Femur (tissue), 1 donor: Measurements from ENCODE around the gene USP6NL.

Experiments
- DNase-seq: peaks from one replicate; pipeline ENCODE4 v3.0.0-alpha.2; 2017

USP6NL gene

DNA sequence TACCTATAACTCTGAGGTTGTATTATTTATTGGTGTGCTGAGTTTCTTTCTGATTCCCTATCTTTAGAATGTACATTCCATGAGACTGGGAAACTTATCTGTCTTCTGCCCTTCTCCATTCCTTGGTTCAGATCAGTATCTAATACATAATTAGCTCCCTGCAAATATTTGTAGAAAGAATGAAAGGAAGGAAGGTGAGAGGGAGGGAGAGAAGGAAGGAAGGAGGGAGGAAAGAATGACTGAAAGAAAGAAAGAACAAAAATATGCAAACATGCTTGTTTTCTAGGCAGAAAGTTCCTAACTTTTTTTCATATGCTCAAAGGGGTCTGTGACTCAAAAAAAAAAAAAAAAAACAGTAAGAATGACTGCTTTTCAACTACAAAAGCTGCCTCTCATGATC lies 3.9 kb upstream of the USP6NL start:
- DNase-seq = no peak

DNA sequence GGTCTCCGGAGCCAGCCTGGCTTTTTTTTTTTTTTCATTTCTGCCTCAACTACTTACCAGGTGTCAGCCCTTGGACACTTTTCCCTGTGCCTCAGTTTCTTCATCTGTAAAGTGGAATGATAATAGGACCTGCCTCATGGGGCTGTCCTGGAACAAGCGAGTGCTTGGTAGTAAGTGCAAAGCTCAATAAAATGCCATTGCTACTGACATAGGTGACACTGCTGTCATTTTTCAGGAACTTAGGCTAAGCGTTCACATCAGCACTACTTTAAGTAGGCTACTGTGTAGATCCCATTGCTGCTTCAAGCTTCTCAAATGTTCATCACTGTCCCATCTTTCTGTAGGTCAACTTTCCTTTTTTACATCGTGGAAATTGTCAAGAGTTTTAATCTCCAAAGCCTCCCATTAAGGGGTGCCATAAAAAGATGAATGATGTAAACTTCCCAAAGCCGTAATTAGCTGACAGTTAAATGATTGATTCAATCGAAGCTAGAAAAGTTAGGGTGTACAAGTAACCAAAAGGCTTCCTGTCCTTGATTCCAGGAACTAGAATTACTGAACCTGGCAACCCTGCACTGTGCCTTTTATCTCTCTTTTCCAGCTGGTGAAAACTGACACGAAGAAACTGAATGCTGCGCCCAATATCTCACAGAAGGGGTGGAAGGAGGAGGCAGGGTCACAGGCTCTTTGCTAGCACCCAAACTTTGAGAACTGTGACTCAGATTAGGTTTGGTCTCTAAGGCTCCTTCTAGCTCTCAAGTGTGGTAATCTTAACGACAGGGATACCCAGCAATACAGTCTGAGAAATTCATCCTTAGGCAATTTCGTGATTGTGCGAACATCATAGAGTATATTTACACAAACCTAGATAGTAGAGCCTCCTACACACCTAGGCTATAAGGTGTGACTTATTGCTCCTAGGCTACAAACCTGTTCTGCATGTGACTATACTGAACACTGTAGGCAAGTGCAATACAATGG lies 861 bp upstream of the USP6NL start:
- peak; percentile 25 for DNase-seq

DNA sequence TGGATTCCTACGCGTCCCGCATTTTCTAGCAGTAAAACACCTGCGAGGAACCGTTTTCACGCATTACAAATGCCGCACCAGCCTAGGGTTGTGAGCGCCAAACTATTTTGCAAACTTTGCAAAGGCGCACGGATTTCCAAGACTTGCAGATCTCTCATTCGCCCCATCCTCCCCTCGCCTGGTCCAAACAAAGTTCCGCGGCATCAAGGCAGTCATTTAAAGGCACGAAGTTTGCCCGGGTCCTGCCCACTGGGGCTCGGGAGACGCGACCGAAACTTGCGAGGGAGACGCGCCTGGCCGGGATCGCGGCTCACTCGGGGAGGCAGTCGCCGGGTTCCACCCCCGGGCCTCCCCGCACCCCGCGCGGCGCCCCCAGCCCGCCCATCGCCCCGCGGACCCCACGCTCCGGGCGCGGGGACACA lies 613 bp downstream of the USP6NL start:
- DNase-seq = peak; percentile 46

DNA sequence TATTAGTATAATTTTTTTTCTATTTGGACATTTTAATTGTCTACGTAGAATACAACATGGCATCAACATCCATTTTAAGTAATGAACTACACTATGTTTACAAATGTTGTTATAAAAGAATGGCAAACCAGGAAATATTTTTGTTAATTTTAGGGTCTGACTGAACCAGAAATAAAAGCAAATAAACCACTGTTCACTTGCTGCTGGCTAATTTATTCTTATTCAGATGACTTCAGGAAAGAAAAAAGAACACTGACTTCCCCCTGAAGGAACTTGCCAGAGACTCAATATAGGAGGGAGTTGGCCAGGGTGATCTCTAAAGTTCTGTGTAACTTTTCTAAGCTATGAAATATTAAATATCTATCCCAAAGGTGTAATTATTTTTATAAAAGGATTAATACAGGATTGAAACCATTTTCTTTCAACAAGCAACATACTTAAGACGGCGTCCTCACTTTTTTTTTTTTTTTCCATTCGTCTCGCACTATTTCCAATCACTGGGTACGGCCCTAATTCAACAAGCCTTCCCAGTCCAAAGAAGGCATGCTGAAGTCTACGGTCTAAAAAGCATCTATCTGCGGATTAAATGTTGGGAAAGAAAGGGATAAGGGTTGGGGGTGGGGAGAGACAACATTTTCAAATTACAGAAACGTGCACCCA lies 1.2 kb downstream of the USP6NL start:
- no peak for DNase-seq

DNA sequence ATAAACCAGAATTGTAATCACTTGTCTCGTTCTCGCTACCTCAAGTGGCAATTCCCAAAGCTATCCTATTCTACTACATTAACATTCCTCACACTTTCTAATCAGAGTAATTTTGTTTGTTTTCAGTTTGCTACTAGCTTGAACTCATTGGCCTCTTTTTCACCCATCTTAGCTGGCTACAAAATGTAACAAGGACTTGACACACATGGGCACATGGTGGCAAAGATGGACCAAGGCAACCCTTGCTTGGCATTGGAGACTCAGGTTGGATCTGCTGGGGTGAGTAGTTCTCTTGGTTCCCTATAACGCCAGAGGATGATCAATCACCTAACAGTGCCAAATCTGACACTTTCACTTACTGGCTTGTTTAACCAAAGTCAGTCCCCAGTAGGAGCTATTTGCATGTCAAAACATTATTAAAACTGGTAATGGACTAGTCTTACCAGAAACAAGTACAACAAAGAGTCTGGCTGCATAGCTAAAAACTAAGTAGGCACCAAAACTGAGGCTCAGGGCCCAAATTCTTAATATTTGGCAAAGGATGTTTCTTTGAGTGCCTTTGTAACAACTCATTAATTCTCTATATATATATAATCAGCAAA lies 1.9 kb downstream of the USP6NL start:
- DNase-seq = no peak

DNA sequence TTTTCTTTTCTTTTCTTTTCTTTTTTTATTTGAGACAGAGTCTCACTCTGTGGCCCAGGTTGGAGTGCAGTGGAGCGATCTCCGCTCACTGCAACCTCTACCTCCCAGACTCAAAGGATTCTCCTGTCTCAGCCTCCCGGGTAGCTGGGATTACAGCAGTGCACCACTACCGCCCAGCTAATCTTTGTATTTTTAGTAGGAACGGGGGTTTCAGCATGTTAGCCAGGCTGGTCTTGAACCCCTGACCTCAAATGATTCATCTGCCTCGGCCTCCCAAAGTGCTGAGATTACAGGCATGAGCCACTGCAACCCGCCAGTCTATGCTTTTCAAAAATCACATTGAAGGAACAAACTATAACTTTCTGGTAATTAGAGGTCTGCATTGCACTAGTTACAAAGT lies 2.4 kb downstream of the USP6NL start:
- DNase-seq = no peak

DNA sequence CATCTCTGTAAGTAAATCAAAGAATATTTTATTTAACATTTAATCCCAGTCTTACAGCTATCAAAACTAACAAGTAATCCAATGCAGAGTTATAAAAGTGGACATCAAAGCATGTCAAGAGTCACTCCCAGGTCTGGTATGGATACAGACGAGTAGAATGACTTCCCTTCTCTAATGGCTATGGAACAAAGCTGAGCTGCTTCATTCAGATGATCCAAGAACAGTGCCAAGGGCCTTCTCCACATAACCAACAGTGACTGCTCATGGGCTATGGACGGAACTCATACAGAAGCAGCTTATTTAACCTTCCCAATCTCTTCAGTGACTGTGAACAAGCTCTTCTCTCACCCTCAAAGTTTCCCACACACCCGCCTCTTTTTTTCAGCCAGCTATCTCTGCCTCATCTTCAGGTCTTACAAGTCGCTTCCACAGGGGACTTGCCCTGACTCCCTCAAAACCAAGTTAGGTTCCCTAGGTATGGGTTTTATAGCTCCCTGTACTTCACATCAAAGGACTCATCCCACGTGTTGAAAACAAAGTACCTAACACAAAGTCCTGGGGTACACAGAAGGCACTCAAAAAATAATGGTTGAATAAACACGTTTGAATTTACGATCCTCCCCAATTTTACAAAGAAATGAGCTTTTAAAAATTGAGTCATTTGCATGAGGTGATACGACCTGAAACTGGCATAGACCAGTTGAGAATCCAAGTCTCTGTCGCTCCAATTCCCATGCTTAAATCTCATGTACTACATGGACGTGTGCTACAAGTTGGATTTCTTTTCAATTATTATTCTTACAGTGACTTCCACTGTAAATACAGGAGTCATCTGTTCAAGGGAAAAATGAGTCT lies 3.1 kb downstream of the USP6NL start:
- no peak for DNase-seq

DNA sequence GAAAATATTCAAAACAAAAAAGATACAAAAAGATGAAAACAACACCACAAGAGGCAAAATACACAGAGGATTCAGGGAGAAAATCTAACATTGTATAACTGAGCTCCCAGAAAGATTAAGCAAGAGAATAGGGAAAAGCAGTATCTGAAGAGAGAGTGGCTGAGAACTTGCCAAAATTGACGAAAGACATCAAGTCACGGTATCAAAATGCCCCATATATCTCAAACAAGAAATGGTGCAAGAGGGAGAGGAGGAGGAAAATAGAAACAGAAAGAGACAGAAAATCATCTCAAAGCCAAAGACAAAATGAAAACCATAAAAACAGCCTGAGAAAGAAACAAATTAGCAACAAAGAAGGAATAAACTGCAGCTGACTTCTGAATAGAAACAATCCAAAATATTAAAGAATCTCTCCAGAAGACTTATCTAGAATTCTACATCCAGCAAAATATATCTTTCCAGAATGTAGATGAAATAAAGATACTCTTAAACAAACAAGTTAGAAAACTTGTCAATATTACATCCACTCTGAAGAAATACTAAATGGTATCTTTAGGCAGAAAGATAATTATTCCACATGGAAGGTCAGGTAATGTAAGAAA lies 5.5 kb downstream of the USP6NL start:
- DNase-seq = no peak

DNA sequence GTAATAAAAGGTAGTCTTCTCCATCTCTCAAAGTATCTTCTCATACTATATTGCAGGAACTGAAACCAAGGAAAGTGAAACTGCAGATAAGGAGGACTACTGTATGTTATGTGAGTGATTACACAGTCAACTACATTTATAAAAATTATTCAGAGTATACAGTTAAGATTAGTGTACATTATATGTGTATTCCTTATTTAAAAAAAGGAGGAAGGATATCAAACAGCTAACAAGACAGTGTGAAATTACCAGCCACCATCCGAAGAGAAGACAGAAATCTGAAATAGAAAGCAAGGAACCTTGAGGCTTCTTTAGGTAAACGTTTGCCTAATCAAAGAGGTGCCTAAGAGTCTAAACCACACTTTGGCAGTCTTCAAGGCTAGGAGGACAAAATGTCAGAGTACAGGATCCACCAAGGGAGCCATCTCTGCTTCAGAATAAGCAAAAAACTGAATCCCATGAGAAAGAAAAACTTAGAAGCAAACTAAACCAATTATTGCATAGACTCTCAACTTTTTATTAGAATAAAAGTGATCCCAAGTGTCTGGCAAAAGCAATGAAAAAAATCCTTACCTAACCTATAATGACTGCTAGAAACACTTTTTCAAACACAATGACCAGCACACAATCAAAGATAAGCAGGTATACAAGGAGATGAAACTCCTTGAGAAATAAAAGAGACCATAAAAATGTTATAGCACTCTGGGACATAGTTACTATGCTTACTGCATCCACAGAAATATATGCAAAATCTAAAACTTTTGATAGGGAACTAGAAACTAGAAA lies 6.4 kb downstream of the USP6NL start:
- no peak for DNase-seq

DNA sequence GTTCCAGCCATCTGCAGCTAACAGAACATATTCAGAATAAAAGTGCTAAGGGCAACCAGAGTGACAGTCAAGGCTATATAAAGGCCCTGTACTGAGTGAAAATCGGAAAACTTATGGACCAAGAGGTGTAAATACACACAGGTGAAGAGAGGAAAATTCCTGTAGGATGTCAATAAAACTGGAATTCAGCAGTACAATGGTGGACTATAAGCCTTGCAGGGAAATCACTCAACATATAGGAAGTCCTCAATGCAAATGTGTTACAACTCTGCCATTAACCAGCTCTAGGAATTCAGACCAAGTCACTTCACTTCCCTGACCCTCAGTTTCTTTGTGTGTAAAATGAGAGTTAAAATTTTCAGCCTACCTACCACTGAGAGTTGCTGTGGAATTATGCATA lies 7.7 kb downstream of the USP6NL start:
- DNase-seq = no peak

DNA sequence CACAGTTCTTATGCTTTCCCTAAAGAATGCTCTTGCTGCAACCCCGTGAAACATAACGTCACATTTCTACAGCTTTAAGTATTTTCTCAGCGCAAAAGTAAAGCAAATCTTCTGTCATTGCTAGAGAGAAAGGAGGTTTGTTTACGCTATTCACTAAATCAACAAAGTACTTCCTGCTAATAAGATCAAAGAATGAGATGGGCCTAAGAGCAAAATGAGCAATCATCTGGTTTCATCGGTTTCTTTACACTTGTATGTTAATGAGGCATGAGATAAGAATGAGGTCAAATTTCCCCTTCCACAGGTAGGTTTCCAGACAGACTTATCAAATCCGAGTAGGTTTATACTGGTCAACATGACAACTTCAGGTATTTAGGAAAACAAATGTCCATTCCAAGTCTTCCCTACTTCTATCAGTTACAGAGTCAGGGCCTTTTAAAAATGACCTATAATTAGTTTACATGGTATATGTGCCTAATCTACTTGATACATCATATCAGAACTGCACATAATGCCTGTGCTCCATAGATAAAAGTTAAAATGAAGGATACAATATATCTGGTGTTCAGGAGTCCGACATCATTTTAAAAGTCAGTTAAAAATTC lies 8.4 kb downstream of the USP6NL start:
- no peak for DNase-seq

DNA sequence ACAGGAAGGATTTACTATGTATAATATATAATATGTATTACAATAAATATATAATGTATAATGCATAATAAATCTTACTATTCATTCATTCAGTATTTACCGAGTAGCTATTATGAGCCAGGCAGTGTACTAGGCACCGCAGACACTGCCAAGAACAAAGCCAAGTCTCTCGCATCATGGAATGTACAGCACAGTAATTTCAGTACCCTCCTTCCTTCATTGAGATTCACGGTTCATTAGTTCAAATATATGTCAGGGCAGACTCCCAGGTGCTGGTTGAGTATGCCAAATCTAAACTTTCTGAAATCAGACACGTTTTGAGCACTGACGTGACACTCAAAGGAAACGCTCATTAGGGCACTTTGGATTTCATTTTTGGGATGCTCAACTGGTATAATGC lies 9.1 kb downstream of the USP6NL start:
- no peak for DNase-seq

DNA sequence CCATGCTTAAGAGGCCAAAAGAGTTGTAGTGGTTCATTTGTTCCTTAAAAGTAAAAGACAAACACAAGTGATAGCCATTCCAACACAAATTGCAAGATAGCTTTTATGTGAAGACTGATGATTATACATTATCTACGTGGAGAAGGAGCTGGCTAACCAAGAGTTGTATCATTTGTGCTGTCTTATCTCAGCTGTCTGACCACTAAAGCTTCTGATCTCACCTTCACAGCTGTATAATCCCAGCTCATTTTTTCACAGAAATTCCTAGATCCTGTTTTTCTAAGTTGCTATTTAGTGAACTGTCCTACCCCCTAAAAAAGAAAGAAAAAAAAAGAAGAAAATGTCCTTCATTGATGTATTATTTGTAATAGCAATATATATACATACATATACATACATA lies 9.8 kb downstream of the USP6NL start:
- no peak for DNase-seq

DNA sequence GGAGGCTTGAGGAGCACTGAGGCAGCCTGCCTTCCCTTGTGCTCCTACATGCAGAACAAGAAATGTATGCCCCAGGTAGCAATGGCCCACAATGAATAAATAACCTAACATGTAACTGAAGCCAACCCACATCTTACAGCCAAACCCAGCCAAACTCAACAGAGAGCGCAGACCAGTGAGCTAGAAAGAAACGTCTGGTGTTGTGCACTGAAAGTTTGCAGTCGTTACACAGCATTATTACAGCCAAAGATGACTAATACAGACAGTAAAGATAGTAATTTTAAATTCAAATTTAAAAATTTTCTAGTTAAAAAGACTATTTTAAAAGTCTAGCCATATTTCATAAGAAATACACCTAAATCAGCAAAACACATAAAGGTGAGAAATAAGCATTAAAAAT lies 11.2 kb downstream of the USP6NL start:
- DNase-seq = no peak

DNA sequence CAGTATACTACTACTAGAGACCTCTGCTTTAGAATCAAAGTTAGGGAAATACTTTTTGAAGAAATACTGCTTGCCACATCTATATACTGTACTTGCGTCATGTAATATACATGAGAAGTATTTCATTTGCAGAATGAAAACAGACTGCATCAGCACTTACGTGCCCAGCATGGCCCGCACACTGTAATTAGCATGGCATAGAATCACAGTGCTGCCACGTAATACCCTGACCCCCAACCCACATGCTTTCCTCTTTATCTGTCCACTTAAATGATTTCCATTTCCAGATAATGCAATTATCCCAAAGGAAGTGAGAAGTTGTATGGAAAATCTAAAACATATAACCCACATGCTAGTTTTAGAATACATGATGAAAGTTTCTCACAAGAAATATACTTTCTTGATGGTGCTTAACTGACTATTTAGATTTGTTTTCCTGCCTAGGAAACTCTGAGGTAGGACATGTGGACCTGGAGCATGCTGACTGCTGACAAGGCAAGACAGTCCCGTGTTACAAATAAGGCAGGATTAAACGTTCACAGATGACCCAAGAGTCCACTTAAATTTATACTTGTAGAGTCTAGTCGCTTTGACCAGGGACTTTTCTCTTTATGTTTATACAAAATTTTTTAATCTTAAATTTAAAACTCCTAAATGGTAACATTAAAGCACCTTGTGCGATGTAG lies 12.6 kb downstream of the USP6NL start:
- no peak for DNase-seq

DNA sequence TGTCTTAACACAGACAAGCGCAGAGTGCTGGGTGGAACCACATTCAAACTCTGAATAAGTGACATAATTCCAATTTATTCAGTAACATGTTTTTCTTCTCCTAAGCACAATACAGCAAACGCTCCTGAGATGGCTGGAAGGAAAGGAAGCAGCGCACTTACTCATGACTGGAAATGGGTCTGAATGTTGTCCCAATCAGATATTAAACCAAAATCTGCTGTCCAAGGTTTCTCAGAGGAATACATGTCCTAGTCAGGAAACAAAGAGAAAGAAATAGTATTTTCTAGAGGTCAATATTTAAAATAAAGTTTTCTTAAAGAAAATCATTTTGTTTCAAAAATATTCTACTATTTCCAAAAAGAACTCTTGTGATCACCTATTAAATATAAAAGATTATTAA lies 14.0 kb downstream of the USP6NL start:
- DNase-seq = no peak

DNA sequence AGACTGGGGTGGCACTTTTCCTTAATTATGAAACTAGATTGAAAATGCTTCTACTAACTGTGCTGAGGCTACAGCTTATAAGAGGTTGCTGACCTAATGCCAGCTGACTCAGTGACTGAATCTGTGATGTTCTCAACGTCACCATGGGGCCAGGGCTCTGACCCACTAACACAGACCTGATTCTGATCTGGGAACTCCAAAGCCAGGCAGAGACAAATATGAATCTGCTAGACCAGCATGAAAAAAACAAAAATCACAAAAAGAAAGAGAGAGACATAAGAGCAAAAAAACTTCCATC lies 16.1 kb downstream of the USP6NL start:
- DNase-seq = no peak

DNA sequence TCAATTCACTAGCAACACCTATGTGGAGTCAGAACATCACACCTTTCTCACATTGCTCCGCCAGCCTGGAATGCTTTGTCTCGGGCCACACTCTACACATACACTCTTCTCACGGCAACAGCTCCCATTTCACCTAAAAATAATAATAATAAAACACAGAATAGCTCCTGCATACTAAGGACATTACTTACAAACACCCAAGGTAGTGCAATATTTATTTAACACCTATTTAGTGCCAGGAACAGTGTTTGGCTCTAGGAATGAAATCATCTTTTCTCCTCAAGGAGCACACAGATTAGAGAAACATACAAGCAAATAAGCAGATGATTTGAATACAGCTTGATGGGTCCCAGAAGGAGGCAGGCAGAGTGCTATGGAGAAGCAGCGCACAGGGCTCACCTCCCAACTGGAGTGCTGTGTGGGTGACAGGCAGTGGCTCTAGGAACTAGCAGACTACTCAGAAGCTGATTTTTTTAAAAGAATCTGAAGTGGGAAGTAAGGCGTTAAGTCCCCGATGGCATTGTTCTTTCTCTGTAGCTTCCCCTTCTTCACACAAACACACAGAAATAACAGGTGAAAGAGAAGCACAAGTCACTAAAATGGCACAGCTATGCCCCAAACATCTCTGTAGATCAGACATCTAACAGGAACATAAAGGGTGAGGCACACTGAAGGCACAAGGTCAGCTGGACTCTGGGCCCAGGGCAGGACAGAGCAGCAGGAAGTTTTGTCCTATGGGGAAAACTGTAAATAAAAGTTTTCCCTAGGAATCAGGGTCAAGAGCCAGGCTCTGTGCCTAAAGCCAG lies 16.7 kb downstream of the USP6NL start:
- DNase-seq = no peak

DNA sequence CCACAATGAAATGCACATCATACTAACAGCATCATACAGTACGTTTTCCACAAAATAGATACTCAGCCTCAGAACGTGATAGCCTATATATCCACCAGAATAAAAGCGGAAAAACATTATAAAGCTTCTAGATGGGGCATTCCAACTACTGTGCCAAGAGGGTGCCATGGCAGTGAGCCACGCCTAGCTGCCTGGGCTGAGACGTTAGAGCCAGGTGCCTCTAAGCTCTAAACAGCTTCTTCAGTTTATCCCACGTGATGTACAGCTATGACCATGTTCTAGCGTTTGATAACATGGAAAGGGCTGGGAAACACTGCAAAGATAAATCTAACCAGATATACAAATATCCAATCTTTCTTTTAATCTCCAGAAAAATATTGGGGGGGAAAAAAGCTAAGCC lies 17.8 kb downstream of the USP6NL start:
- DNase-seq = no peak

DNA sequence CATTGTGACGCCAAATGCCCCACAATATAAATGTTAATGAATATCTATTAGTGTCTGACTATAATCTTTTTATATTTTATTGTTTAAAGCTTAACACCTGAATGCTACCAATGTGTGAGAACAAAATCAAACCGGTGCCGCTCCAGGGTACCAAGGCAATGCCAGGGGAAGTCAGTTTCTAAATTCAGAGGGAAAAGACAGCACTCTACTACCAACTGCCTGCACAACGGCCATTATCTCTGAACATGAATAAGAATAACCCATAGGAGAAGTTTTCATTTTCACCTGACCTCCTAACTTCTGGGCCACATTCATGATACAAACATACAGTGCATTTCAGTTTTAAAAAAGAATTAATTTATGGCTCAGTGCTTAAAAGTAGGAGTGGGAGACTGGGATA lies 21.7 kb downstream of the USP6NL start:
- no peak for DNase-seq
